ENCODE measurements around the gene ENDOV. TPM values are rescaled to one million over a fixed set of nuclear protein-coding genes. Genes with fewer than 3 reads are reported as not detected.
A peak's percentile ranks its signal among the peaks of the same experiment; 100 is the strongest.
"Not testable (repeated sequence)": the region's sequence is repeated elsewhere in the genome, so short reads cannot be mapped to it uniquely, and the experiment has no call there.

Gene ENDOV
- total RNA-seq, 1 experiment from 2014 or later = 28.0 TPM

DNA sequence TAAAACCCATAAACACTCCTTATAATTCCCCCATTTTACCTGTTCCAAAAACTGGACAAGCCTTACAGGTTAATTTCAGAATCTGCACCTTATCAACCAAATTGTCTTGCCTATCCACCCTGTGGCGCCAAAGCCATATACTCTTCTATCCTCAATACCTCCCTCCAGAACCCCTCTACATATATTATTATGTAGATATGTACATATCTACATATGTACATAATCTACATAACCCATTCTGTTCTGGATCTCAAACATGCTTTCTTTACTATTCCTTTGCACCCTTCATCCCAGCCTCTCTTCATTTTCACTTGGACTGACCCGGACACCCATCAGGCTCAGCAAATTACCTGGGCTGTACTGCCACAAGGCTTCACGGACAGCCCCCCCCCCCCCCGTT lies 12.0 kb upstream of the ENDOV start:
- TF ChIP-seq, protein P1, sequence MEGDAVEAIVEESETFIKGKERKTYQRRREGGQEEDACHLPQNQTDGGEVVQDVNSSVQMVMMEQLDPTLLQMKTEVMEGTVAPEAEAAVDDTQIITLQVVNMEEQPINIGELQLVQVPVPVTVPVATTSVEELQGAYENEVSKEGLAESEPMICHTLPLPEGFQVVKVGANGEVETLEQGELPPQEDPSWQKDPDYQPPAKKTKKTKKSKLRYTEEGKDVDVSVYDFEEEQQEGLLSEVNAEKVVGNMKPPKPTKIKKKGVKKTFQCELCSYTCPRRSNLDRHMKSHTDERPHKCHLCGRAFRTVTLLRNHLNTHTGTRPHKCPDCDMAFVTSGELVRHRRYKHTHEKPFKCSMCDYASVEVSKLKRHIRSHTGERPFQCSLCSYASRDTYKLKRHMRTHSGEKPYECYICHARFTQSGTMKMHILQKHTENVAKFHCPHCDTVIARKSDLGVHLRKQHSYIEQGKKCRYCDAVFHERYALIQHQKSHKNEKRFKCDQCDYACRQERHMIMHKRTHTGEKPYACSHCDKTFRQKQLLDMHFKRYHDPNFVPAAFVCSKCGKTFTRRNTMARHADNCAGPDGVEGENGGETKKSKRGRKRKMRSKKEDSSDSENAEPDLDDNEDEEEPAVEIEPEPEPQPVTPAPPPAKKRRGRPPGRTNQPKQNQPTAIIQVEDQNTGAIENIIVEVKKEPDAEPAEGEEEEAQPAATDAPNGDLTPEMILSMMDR (IDR thresholded peaks at IDR 0.05; ENCODE audit: unreplicated experiment) = no peak
- ChIA-PET POLR2A (no interaction called here), CTCF (no interaction called here)
- Mint-ChIP-seq H3K36me3 (ENCODE audit: insufficient read depth, unreplicated experiment) (peaks cover 4% of the 10 kb centered on the region), H3K4me1 (ENCODE audit: insufficient read depth, unreplicated experiment) (no peaks in the 10 kb centered on the region), H3K27ac (ENCODE audit: low read depth, unreplicated experiment) (no peak overlapping the region), H3K4me3 (ENCODE audit: unreplicated experiment) (no peak overlapping the region), H3K27me3 (ENCODE audit: insufficient read depth, unreplicated experiment) (no peaks in the 10 kb centered on the region), H3K9me3 (ENCODE audit: unreplicated experiment) (no peaks in the 10 kb centered on the region)
- intact Hi-C loops (cut with micrococcal nuclease) = no loop called here
- BruUV-seq (replicated peaks) = no TSS peak
- no peak for DNase-seq (ENCODE audit: unreplicated experiment)

DNA sequence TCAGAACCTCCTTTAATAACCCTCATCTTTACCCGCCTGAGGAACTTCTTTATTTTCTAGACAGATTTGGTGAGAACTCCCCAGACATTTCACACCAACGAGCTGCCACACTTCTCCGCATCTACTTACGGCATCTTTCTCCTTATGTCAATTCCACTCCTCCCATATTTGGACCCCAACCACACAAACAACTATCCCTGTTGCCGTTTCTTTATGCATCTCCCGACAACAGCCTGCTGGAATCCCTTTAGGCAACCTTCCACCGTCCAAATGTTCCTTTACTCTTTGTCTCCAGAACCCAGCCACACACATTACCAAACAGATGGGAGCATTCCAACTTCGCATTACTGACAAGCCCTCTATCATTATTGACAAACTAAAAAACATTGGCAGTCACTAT lies 8.8 kb upstream of the ENDOV start:
- no TSS peak for BruUV-seq (replicated peaks)
- H3K9me3 Mint-ChIP-seq (ENCODE audit: unreplicated experiment) = no peaks in the 10 kb centered on the region
- ChIA-PET POLR2A (no interaction called here), CTCF (interaction anchor here (0.7 kb wide), 1 partner anchor 198 kb away, joined by 3 read pairs; no protein-coding TSS in a partner anchor)
- H3K27me3 Mint-ChIP-seq (ENCODE audit: insufficient read depth, unreplicated experiment) = no peaks in the 10 kb centered on the region
- H3K4me3 Mint-ChIP-seq (ENCODE audit: unreplicated experiment) = no peak overlapping the region
- TF ChIP-seq, protein P1 (IDR thresholded peaks at IDR 0.05; ENCODE audit: unreplicated experiment) = no peak
- no peak overlapping the region for H3K27ac Mint-ChIP-seq (ENCODE audit: low read depth, unreplicated experiment)
- no peak for DNase-seq (ENCODE audit: unreplicated experiment)
- H3K36me3 Mint-ChIP-seq (ENCODE audit: insufficient read depth, unreplicated experiment) = no peaks in the 10 kb centered on the region
- peaks cover 5% of the 10 kb centered on the region for H3K4me1 Mint-ChIP-seq (ENCODE audit: insufficient read depth, unreplicated experiment)
- intact Hi-C loops (cut with micrococcal nuclease) = no loop called here

DNA sequence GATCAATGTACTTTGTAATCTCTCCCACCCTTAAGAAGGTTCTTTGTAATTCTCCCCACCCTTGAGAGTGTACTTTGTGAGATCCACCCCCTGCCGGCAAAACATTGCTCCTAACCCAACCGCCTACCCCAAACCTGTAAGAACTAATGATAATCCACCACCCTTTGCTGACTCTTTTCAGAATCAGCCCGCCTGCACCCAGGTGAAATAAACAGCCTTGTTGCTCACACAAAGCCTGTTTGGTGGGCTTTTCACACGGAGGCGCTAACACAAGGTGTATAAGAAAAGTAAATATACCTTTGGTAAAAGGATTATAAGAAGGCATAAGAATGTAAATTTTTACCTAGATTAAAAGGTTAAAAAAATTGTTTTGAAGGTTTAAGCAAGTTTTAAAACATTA lies 7.0 kb upstream of the ENDOV start:
- H3K9me3 Mint-ChIP-seq (ENCODE audit: unreplicated experiment); H3K27ac Mint-ChIP-seq (ENCODE audit: low read depth, unreplicated experiment); POLR2A ChIA-PET; H3K4me1 Mint-ChIP-seq (ENCODE audit: insufficient read depth, unreplicated experiment); intact Hi-C loops (cut with micrococcal nuclease); CTCF ChIA-PET; H3K4me3 Mint-ChIP-seq (ENCODE audit: unreplicated experiment); DNase-seq (ENCODE audit: unreplicated experiment); H3K36me3 Mint-ChIP-seq (ENCODE audit: insufficient read depth, unreplicated experiment); H3K27me3 Mint-ChIP-seq (ENCODE audit: insufficient read depth, unreplicated experiment); BruUV-seq (replicated peaks): not testable (repeated sequence)

DNA sequence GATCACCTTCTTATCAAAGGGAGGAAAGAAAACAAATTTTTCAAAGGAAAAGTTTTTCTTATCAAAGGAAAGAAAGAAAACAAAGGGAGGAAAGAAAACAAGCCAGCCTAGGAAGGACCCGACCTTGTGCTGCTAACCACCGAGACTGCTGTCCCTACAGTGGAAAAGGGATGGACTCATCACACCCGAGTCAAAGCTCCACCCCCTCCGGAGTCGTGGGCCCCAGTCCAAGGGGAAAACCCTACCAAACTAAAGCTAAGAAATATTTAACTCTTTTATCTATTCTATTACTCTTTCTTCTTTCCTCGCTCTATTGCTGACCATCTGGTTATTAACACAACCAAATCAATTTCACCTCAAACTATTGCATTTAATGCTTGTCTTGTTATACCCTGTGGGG lies 6.1 kb upstream of the ENDOV start:
- no peaks in the 10 kb centered on the region for H3K27me3 Mint-ChIP-seq (ENCODE audit: insufficient read depth, unreplicated experiment)
- ChIA-PET POLR2A (no interaction called here), CTCF (interaction anchor here (0.6 kb wide), 1 partner anchor 210 kb away, joined by 4 read pairs; no protein-coding TSS in a partner anchor)
- no TSS peak for BruUV-seq (replicated peaks)
- no peaks in the 10 kb centered on the region for H3K9me3 Mint-ChIP-seq (ENCODE audit: unreplicated experiment)
- no peak overlapping the region for H3K27ac Mint-ChIP-seq (ENCODE audit: low read depth, unreplicated experiment)
- TF ChIP-seq, protein P1 (IDR thresholded peaks at IDR 0.05; ENCODE audit: unreplicated experiment) = no peak
- H3K36me3 Mint-ChIP-seq (ENCODE audit: insufficient read depth, unreplicated experiment) = no peaks in the 10 kb centered on the region
- peaks cover 13% of the 10 kb centered on the region for H3K4me1 Mint-ChIP-seq (ENCODE audit: insufficient read depth, unreplicated experiment)
- intact Hi-C loops (cut with micrococcal nuclease) = no loop called here
- peak; percentile 15 for DNase-seq (ENCODE audit: unreplicated experiment)
- H3K4me3 Mint-ChIP-seq (ENCODE audit: unreplicated experiment) = no peak overlapping the region

DNA sequence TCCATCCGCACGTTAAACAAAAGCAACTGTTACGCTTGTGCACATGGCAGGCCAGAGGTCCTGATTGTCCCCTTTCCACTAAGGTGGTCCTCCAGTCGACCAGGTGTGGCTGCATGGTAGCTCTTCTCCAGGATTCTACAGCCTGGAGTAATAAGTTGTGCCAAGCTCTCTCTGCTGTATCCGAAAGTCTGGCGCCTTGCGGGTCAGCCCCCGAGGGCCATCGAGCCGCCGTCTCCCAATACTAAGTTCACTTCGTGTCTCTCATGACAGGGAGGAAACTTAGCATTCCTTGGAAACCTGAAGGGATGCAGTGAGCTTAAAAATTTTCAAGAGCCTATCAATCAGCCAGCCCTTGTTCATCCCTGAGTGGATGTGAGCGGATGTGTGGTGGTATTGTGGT lies 5.3 kb upstream of the ENDOV start:
- TF ChIP-seq, protein P1 (IDR thresholded peaks at IDR 0.05; ENCODE audit: unreplicated experiment) = no peak
- Mint-ChIP-seq H3K4me3 (ENCODE audit: unreplicated experiment) (no peak overlapping the region), H3K27me3 (ENCODE audit: insufficient read depth, unreplicated experiment) (no peaks in the 10 kb centered on the region), H3K4me1 (ENCODE audit: insufficient read depth, unreplicated experiment) (peaks cover 19% of the 10 kb centered on the region), H3K36me3 (ENCODE audit: insufficient read depth, unreplicated experiment) (peaks cover under 1% of the 10 kb centered on the region), H3K9me3 (ENCODE audit: unreplicated experiment) (no peaks in the 10 kb centered on the region), H3K27ac (ENCODE audit: low read depth, unreplicated experiment) (no peak overlapping the region)
- intact Hi-C loops (cut with micrococcal nuclease) = loop anchor here (10.0 kb wide), 1 partner anchor 305 kb away; the partner anchor contains the start of gene GAA
- no TSS peak for BruUV-seq (replicated peaks)
- POLR2A ChIA-PET = no interaction called here
- DNase-seq (ENCODE audit: unreplicated experiment) = no peak
- CTCF ChIA-PET = interaction anchor here (0.6 kb wide), 1 partner anchor 15 kb away, joined by 3 read pairs; no protein-coding TSS in a partner anchor

DNA sequence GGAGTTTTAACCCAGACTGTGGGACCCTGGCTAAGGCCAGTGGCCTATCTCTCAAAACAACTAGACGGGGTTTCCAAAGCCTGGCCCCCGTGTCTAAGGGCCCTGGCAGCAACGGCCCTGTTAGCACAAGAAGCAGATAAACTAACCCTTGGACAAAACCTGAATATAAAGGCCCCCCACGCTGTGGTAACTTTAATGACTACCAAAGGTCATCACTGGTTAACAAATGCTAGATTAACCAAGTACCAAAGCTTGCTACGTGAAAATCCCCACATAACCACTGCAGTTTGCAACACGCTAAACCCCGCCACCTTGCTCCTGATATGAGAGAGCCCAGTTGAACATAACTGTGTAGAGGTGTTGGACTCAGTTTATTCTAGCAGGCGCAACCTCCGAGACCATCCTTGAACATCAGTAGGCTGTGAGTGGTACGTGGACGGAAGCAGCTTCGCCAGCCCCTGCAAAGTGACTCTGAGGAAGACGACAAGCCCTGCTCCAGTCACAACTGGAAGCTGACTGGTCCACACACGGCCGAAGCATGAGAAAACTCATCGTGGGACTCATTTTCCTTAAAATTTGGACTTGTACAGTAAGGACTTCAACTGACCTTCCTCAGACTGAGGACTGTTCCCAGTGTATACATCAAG lies 4.4 kb upstream of the ENDOV start:
- H3K9me3 Mint-ChIP-seq (ENCODE audit: unreplicated experiment); BruUV-seq (replicated peaks); H3K27me3 Mint-ChIP-seq (ENCODE audit: insufficient read depth, unreplicated experiment); H3K4me3 Mint-ChIP-seq (ENCODE audit: unreplicated experiment); H3K27ac Mint-ChIP-seq (ENCODE audit: low read depth, unreplicated experiment); DNase-seq (ENCODE audit: unreplicated experiment); POLR2A ChIA-PET: not testable (repeated sequence)
- intact Hi-C loops (cut with micrococcal nuclease) = loop anchor here (10.0 kb wide), 1 partner anchor 306 kb away; the partner anchor contains the start of gene GAA
- CTCF ChIA-PET = interaction anchor here (0.6 kb wide), 1 partner anchor 177 kb away, joined by 3 read pairs; no protein-coding TSS in a partner anchor
- peaks cover 19% of the 10 kb centered on the region for H3K4me1 Mint-ChIP-seq (ENCODE audit: insufficient read depth, unreplicated experiment)
- peaks cover 10% of the 10 kb centered on the region for H3K36me3 Mint-ChIP-seq (ENCODE audit: insufficient read depth, unreplicated experiment)

Data from MCF 10A (cell line).